Ramos (cell line): ENCODE results near the gene ILRUN.
"Not testable (repeated sequence)": the region's sequence is repeated elsewhere in the genome, so short reads cannot be mapped to it uniquely, and the experiment has no call there.

Source experiments
- in situ Hi-C: fragments of 300-500 bp; cut with MboI; formaldehyde crosslinking; loops from one replicate; pipeline ENCODE4 v1.14.3; 2022; ENCODE audit warnings: low sequenced_read_pairs; ENCODE audit not compliant: unreplicated experiment

Gene ILRUN

GRCh38 chr6:34697904-34698559, 1.5 kb upstream of the ILRUN start:
- in situ Hi-C loops: no loop called here

- in situ Hi-C loops: no loop called here
These were observed 923 bp upstream of the ILRUN start for GRCh38 chr6:34697544-34697836.

- in situ Hi-C loops: no loop called here
These were observed 303 bp downstream of the ILRUN start for GRCh38 chr6:34696189-34696738.

- in situ Hi-C loops: no loop called here
These were observed 808 bp downstream of the ILRUN start for GRCh38 chr6:34695729-34696188.

GRCh38 chr6:34692280-34692679, 4.3 kb downstream of the ILRUN start:
- in situ Hi-C loops: no loop called here

- in situ Hi-C loops: no loop called here
These were observed 6.8 kb downstream of the ILRUN start for GRCh38 chr6:34689742-34690141.

GRCh38 chr6:34688956-34689355, 7.6 kb downstream of the ILRUN start:
- in situ Hi-C loops: no loop called here

GRCh38 chr6:34684919-34685318, 11.6 kb downstream of the ILRUN start:
- in situ Hi-C loops: no loop called here

GRCh38 chr6:34684364-34684763, 12.2 kb downstream of the ILRUN start:
- in situ Hi-C loops: no loop called here

GRCh38 chr6:34680802-34681515, 15.6 kb downstream of the ILRUN start:
- in situ Hi-C loops: no loop called here

- in situ Hi-C loops: not testable (repeated sequence)
These were observed 16.3 kb downstream of the ILRUN start for GRCh38 chr6:34680313-34680712.

- in situ Hi-C loops: no loop called here
These were observed 16.9 kb downstream of the ILRUN start for GRCh38 chr6:34679552-34680253.

GRCh38 chr6:34676140-34676539, 20.4 kb downstream of the ILRUN start:
- in situ Hi-C loops: no loop called here

- in situ Hi-C loops: not testable (repeated sequence)
These were observed 21.6 kb downstream of the ILRUN start for GRCh38 chr6:34674930-34675329.

GRCh38 chr6:34674268-34674639, 22.3 kb downstream of the ILRUN start:
- in situ Hi-C loops: no loop called here

- in situ Hi-C loops: no loop called here
These were observed 23.5 kb downstream of the ILRUN start for GRCh38 chr6:34673064-34673463.

GRCh38 chr6:34672657-34673043, 23.9 kb downstream of the ILRUN start:
- in situ Hi-C loops: no loop called here

GRCh38 chr6:34671801-34672656, 24.5 kb downstream of the ILRUN start:
- in situ Hi-C loops: no loop called here

- in situ Hi-C loops: no loop called here
These were observed 25.2 kb downstream of the ILRUN start for GRCh38 chr6:34671367-34671766.

- in situ Hi-C loops: not testable (repeated sequence)
These were observed 27.8 kb downstream of the ILRUN start for GRCh38 chr6:34668799-34669198.
